Measurements from ENCODE around the gene PLXDC2.

PLXDC2 gene

GRCh38 chr10:19812976-19813375 is 3.3 kb upstream of the PLXDC2 start:
- CTCF ChIA-PET = interaction anchor here (1.2 kb wide), 1 partner anchor 18 kb away, joined by 3 read pairs; no protein-coding TSS in a partner anchor
- DNase-seq (ENCODE audit: extremely low spot score) = no peak

DNA sequence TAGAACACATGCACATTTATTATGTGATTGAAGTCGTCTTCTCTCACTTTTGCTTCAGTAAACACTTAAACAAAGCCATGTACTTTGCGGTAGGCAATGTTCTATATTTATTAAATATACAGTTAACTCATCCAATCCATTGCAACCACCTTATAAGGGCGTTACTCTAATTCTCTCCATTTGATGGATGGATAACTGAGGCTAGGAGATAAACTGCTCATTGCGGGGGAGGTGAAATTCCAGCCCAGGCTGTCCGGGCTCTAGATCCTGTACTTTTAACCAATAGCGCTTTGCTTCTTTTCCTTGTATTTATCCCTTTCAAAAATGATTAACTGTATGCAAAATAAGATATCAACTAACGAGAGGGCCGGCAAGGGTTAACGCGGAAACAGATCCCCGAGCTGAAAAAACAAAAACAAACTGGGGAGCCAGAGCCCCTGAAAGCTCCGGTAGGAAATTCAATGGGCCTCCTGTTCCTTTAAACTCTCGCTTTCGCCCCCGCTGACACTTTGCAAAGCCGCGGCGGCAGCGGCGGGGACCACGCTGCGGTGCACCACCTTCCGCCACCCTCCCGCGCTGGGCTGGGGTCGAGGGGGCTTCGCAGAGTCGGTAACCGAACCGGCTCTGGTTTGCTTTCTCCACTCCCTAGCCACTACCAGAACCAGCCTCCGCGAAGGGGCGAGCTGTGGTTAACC is 1.0 kb upstream of the PLXDC2 start:
- ChIA-PET POLR2A (no interaction called here), CTCF (interaction anchor here (0.8 to 1.1 kb wide), 2 partner anchors 12 kb away, joined by 3 read pairs; no protein-coding TSS in a partner anchor)
- DNase-seq (ENCODE audit: extremely low spot score) = no peak
- TF ChIP-seq CTCF (IDR thresholded peaks at IDR 0.05; ENCODE audit: control extremely low read depth, extremely low read depth, low read depth, missing control alignments) = no peak

More at GRCh38 chr10:19812976-19813375, 3.3 kb upstream of the PLXDC2 start:
- no peak for TF ChIP-seq CTCF (IDR thresholded peaks at IDR 0.05; ENCODE audit: control extremely low read depth, extremely low read depth, low read depth, missing control alignments)
- POLR2A ChIA-PET = no interaction called here

DNA sequence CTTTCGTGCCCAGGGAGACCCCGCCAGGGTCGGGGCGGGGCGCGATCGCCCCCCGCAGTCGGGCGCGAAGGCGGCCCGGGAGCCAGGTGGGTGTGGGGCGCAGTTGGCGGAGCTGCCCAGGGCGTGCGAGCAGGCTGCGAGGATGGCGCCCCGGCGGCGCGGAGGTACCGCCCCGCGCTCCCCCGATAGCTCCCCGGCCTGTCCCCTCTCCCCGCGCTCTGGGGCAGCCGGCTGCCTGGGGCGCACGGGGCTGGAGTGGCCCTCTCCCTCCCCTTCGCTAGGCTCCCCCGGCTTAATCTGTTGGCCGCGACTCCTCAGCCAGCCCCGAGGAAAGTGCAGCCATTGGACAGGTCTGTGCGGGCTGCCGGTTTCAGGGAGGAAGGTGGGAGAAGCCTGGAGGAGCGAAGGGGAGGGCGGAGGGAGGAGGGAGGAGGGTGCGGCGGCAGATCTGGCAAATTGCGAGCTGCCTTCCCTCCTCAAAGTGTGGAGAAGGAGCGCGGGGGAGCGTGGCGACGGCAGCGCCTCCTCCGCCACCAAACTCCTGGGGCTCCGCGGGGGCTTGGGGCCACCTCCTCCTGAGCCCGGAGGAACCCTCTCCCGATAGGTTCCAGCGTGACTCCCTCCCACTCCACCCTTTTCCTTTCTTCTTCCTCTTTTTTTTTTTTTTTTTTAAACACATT is 361 bp upstream of the PLXDC2 start:
- CTCF ChIA-PET = interaction anchor here (0.8 to 1.1 kb wide), 2 partner anchors 11 to 13 kb away, joined by 3 read pairs; no protein-coding TSS in a partner anchor
- POLR2A ChIA-PET = no interaction called here
- TF ChIP-seq CTCF (IDR thresholded peaks at IDR 0.05; ENCODE audit: control extremely low read depth, extremely low read depth, low read depth, missing control alignments) = no peak
- no peak for DNase-seq (ENCODE audit: extremely low spot score)

DNA sequence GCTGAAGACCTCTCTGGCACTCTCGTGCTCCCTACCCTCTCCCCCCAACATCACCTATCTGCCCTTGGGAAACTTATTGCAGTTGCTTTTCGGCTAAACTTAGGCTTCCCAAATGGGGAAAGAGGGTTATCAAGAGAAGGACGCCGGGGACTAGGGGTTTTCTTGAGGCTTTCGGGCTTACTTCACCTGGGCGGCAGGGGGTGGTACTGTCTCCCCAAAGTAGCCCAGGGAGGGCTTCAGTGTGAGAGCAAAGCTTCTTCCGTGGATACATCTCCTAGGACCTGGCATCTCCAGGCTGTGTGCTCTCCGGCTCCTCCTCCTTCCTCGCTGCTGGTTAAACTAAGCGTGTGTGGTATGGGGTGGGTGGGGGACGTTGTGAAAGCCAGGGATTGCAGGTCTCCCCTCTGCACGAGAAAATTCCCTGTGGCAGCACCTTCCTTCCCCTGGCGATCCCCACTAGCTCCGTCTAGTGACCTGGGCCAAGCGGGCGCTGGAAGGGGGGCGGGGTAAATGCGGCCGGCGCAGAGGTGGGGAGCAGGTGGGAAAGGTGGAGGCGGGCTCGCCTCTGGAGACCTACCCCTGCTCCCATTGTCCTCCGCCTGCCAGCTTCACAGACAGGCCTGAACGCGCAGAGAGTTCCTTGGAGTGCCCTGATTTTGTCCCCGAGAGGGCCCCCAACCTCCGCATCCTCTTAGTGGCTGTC is 1.1 kb downstream of the PLXDC2 start:
- POLR2A ChIA-PET = no interaction called here
- no peak for DNase-seq (ENCODE audit: extremely low spot score)

GRCh38 chr10:19818876-19819275 is 2.6 kb downstream of the PLXDC2 start:
- ChIA-PET CTCF (interaction anchor here (0.7 to 1.0 kb wide), 2 partner anchors 10 to 112 kb away, joined by 4 to 6 read pairs; no protein-coding TSS in a partner anchor), POLR2A (no interaction called here)
- TF ChIP-seq CTCF (IDR thresholded peaks at IDR 0.05; ENCODE audit: control extremely low read depth, extremely low read depth, low read depth, missing control alignments) = no peak
- no peak for DNase-seq (ENCODE audit: extremely low spot score)

More for the DNA sequence above, 1.1 kb downstream of the PLXDC2 start:
- TF ChIP-seq CTCF (IDR thresholded peaks at IDR 0.05; ENCODE audit: control extremely low read depth, extremely low read depth, low read depth, missing control alignments) = no peak
- CTCF ChIA-PET = no interaction called here

- ChIA-PET POLR2A (no interaction called here), CTCF (interaction anchor here (0.7 to 1.0 kb wide), 2 partner anchors 9 to 112 kb away, joined by 4 to 6 read pairs; no protein-coding TSS in a partner anchor)
- peak; percentile 63 for TF ChIP-seq CTCF (IDR thresholded peaks at IDR 0.05; ENCODE audit: control extremely low read depth, extremely low read depth, low read depth, missing control alignments)
- peak; percentile 29 for DNase-seq (ENCODE audit: extremely low spot score)
Measured at GRCh38 chr10:19819419-19820033, 3.3 kb downstream of the PLXDC2 start.

All from GM10248 (cell line).